GM12878 (cell line): ENCODE results near the gene ZNF230. TPM values are rescaled to one million over a fixed set of nuclear protein-coding genes. Genes with fewer than 3 reads are reported as not detected.

Source experiments
- ATAC-seq: fragments of 200-7000 bp; cut with Tn5 transposase; 3 replicates; pipeline ENCODE4 v1.9.1; 2020; ENCODE audit warnings: mild to moderate bottlenecking, moderate library complexity
- BruUV-seq: library from RNA; stranded (reverse); fragments of 400-500 nt; replicated peaks from 2 replicates; lab custom pipeline; 2021; lab: Mats Ljungman, UMichigan
- CTCF ChIA-PET: fragments of 300-600 bp; sonication (Branson Sonifier 250); formaldehyde crosslinking; extraction: SDS; loops from one replicate; lab custom pipeline; 2021; ENCODE audit warnings: inconsistent platforms; lab: Yijun Ruan, JAX
- POLR2A ChIA-PET: fragments of 350-600 bp; formaldehyde crosslinking; extraction: SDS; loops from one replicate; lab custom pipeline; 2021; ENCODE audit warnings: inconsistent platforms; lab: Charles Lee
- RAD21 ChIA-PET: fragments of 300-600 bp; sonication (Branson Sonifier 250); formaldehyde crosslinking; loops from one replicate; lab custom pipeline; 2023; ENCODE audit warnings: antibody characterized with exemption; ENCODE audit not compliant: unreplicated experiment; lab: Charles Lee
- SMC1A ChIA-PET: fragments of 300-600 bp; sonication (Branson Sonifier 250); formaldehyde crosslinking; loops from one replicate; lab custom pipeline; 2023; ENCODE audit not compliant: unreplicated experiment, uncharacterized antibody; lab: Charles Lee
- DNase-seq: peaks from one replicate; pipeline ENCODE4 v3.0.0-alpha.2; 2011; ENCODE audit warnings: low read depth, low spot score
- FAIRE-seq: peaks from 3 replicates; lab custom pipeline; 2011; peaks lifted over from hg19 to GRCh38; lab: Jason Lieb, UNC
- H2AFZ ChIP-seq: 2 replicates; pipeline ENCODE4 v1.6.0; 2011; ENCODE audit warnings: low read depth, low read length, control low read depth; ENCODE audit not compliant: control insufficient read depth
- H3K27ac ChIP-seq: 2 replicates; pipeline ENCODE4 v1.5.1; 2011; ENCODE audit warnings: control low read depth; ENCODE audit not compliant: control insufficient read depth, insufficient read depth
- H3K27me3 ChIP-seq, 2 experiments: replicated peaks in 1 of 2; 2 replicates each; pipeline versions ENCODE4 v1.6.0 to v1.6.1; 2011; ENCODE audit warnings: low read length in 1 of 2; ENCODE audit not compliant: control insufficient read depth in 2 of 2, insufficient read depth in 2 of 2
- H3K36me3 ChIP-seq, 2 experiments: 2 replicates each; pipeline ENCODE4 v1.5.1; 2011; ENCODE audit warnings: low read length in 1 of 2; ENCODE audit not compliant: control insufficient read depth in 2 of 2, insufficient read depth in 2 of 2
- H3K4me1 ChIP-seq: 2 replicates; pipeline ENCODE4 v1.6.1; 2011; ENCODE audit warnings: mild to moderate bottlenecking, low read length, moderate library complexity, mixed read lengths; ENCODE audit not compliant: control insufficient read depth, insufficient read depth
- H3K4me2 ChIP-seq: 2 replicates; pipeline ENCODE4 v1.6.0; 2011; ENCODE audit warnings: control low read depth; ENCODE audit not compliant: control insufficient read depth, insufficient read depth
- H3K4me3 ChIP-seq: fragments of 200-600 bp; sonication (generic); 2 replicates; pipeline ENCODE4 v1.5.1; 2016
- H3K79me2 ChIP-seq: 2 replicates; pipeline ENCODE4 v1.6.0; 2011; ENCODE audit warnings: low read length; ENCODE audit not compliant: control insufficient read depth, insufficient read depth
- H3K9ac ChIP-seq: 2 replicates; pipeline ENCODE4 v1.8.0; 2011; ENCODE audit warnings: low read length, control low read depth, mixed read lengths; ENCODE audit not compliant: control insufficient read depth, insufficient read depth
- H3K9me3 ChIP-seq: replicated peaks from 3 replicates; pipeline ENCODE4 v1.5.1; 2011; ENCODE audit warnings: mild to moderate bottlenecking, low read length; ENCODE audit not compliant: control insufficient read depth, insufficient read depth
- H4K20me1 ChIP-seq: 2 replicates; pipeline ENCODE4 v1.6.0; 2011; ENCODE audit not compliant: control insufficient read depth, insufficient read depth
- BHLHE40 ChIP-seq, 2 experiments: fragments of 450-650 bp in 1 of 2; IDR thresholded peaks; 2 replicates each; pipeline ENCODE4 v1.6.1; 2011 to 2017; ENCODE audit warnings: low read depth in 2 of 2, borderline replicate concordance in 1 of 2, improper control_type of control experiment in 1 of 2, low read length in 1 of 2, mild to moderate bottlenecking in 1 of 2
- EGR1 ChIP-seq, 2 experiments: IDR thresholded peaks; 1 replicate in 1 of 2; 2 replicates in 1 of 2; pipeline ENCODE4 v1.6.1; 2011 to 2012; ENCODE audit warnings: low read depth in 2 of 2, low read length in 2 of 2, borderline replicate concordance in 1 of 2, mild to moderate bottlenecking in 1 of 2, moderate library complexity in 1 of 2
- HSF1 ChIP-seq: fragments of 150-350 bp; IDR thresholded peaks from 2 replicates; pipeline ENCODE4 v1.6.1; 2014; ENCODE audit warnings: mild to moderate bottlenecking, low read depth, low read length
- MLLT1 ChIP-seq: fragments of 450-650 bp; IDR thresholded peaks from 2 replicates; pipeline ENCODE4 v1.6.1; 2016; ENCODE audit warnings: mild to moderate bottlenecking
- SUZ12 ChIP-seq: fragments of 200-600 bp; sonication (generic); IDR thresholded peaks from one replicate; pipeline ENCODE4 v1.6.1; 2018; ENCODE audit warnings: antibody characterized with exemption, mild to moderate bottlenecking; ENCODE audit not compliant: unreplicated experiment
- TCF12 ChIP-seq: IDR thresholded peaks from 2 replicates; pipeline ENCODE4 v1.6.1; 2011; ENCODE audit warnings: low read depth, mild to moderate bottlenecking, low read length
- YBX1 ChIP-seq: fragments of 450-650 bp; IDR thresholded peaks from 2 replicates; pipeline ENCODE4 v1.6.1; 2016; ENCODE audit warnings: antibody characterized with exemption
- ZBTB4 ChIP-seq: fragments of 450-650 bp; formaldehyde crosslinking; IDR thresholded peaks from 2 replicates; pipeline ENCODE4 v1.4.0; 2022; ENCODE audit warnings: mild to moderate bottlenecking, moderate library complexity
- WGBS: methylation state at CpG from one replicate; pipeline ENCODE4 v1.1.6; 2016; ENCODE audit warnings: low lambda C conversion rate; ENCODE audit not compliant: insufficient replicate concordance, insufficient coverage; ENCODE audit errors: missing lambda C conversion rate; 5-methylcytosine and 5-hydroxymethylcytosine counted together
- in situ Hi-C: fragments of 300-500 bp; cut with MboI; formaldehyde crosslinking; loops from 9 replicates; pipeline ENCODE4 v1.14.3; 2018; ENCODE audit warnings: mixed read lengths
- intact Hi-C: fragments of 100-400 bp; cut with micrococcal nuclease; formaldehyde crosslinking; loops from one replicate; pipeline ENCODE4 v1.14.2; 2022; ENCODE audit not compliant: unreplicated experiment
- polyA plus RNA-seq, 11 experiments: library from polyadenylated mRNA; depleted of rRNA in 4 of 11; unstranded in 6 of 11; stranded (reverse) in 5 of 11; fragments of >200 nt; fragmentation: Nextera tagmentation in 4 of 11; fragmentation: Illumina TruSeq in 1 of 11; extraction: Ambion mirVana in 4 of 11; extraction: Trizol in 1 of 11; gene quantifications; 1 replicate in 1 of 11; 2 replicates in 10 of 11; pipeline versions ENCODE4 v1.2.1 to v1.2.3, GENCODE V29; 2011 to 2016; ENCODE audit warnings: inconsistent platforms in 2 of 11, missing spikeins in 2 of 11, low read depth in 1 of 11
- total RNA-seq, 4 experiments: library from RNA; depleted of rRNA in 3 of 4; stranded (reverse); fragments of >200 nt in 3 of 4; fragmentation: Illumina TruSeq in 1 of 4; extraction: Trizol in 1 of 4; gene quantifications; 2 replicates each; pipeline versions ENCODE4 v1.2.1 to v1.2.3, GENCODE V29; 2013 to 2021
- TF ChIP-seq, protein P1 (sequence below): fragments of 450-650 bp; formaldehyde crosslinking; IDR thresholded peaks from 2 replicates; pipeline ENCODE4 v1.5.0; 2022; ENCODE audit warnings: mild to moderate bottlenecking, missing genetic modification characterization
- TF ChIP-seq, protein P2 (sequence below): fragments of 450-650 bp; IDR thresholded peaks from 2 replicates; pipeline ENCODE4 v1.6.1; 2016; ENCODE audit warnings: mild to moderate bottlenecking

ZNF230 gene
- total and polyA plus RNA-seq, 10 of the 15 experiments (the other 5 are each of a cell fraction or from before 2014, with no cell fraction given): 1.8 to 9.1 (median 3.5) TPM

GRCh38 chr19:43956827-43957226 lies 45.9 kb upstream of the ZNF230 start (continued):
- no peak for TF ChIP-seq MLLT1
- TF ChIP-seq SUZ12: no peak
- TF ChIP-seq ZBTB4 (CRISPR knock-in tag): no peak
- peak; percentile 77 to 85 for TF ChIP-seq BHLHE40 (IDR thresholded peaks at IDR 0.05; ENCODE audit: borderline replicate concordance in 1 of 2, low read depth in 2 of 2, low read length in 1 of 2)

DNA sequence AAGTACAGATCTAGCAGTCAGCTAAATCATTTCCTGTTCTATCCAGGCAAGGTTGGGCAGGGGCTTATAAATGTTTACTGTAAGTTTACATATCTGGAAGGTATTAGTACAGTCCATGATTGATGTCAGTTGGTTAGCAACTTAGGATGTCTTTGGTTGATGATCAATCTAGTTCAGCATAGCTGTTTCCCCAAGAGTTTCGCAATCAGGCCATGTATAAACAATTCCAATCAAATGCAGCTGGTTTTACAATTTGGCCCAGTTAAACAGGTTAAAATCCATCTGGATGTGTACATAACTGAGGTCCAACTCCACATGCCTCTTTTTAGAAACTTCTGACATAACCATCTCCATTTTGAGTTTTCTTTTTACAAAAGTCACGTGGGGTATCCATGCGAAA lies 44.9 kb upstream of the ZNF230 start:
- Histone ChIP-seq H3K9me3 (peaks cover 3% of the 10 kb centered on the region; the same call in 2 of the 3 replicates), H3K27ac (no peak overlapping the region), H3K4me3 (no peak overlapping the region), H3K36me3 (no peaks in the 10 kb centered on the region), H3K27me3 (no peaks in the 10 kb centered on the region), H4K20me1 (no peaks in the 10 kb centered on the region), H2AFZ (no peak overlapping the region), H3K79me2 (no peaks in the 10 kb centered on the region), H3K4me2 (no peak overlapping the region), H3K4me1 (no peaks in the 10 kb centered on the region), H3K9ac (no peak overlapping the region)
- ChIA-PET SMC1A (interaction anchor here (1.2 kb wide), 1 partner anchor 23 kb away, joined by 3 read pairs; the partner anchor contains the start of gene ZNF45), RAD21 (no interaction called here), CTCF (no interaction called here), POLR2A (interaction anchor here (0.6 to 0.7 kb wide), 2 partner anchors 66 to 262 kb away, joined by 3 read pairs; no protein-coding TSS in a partner anchor)
- in situ Hi-C loops: no loop called here
- DNase-seq (no peak), ATAC-seq (no peak), FAIRE-seq (no peak)
- intact Hi-C loops: no loop called here
- BruUV-seq: no TSS peak
- 93% methylated on average over 3 of the region's 3 CpGs for WGBS
- TF ChIP-seq, protein P1, sequence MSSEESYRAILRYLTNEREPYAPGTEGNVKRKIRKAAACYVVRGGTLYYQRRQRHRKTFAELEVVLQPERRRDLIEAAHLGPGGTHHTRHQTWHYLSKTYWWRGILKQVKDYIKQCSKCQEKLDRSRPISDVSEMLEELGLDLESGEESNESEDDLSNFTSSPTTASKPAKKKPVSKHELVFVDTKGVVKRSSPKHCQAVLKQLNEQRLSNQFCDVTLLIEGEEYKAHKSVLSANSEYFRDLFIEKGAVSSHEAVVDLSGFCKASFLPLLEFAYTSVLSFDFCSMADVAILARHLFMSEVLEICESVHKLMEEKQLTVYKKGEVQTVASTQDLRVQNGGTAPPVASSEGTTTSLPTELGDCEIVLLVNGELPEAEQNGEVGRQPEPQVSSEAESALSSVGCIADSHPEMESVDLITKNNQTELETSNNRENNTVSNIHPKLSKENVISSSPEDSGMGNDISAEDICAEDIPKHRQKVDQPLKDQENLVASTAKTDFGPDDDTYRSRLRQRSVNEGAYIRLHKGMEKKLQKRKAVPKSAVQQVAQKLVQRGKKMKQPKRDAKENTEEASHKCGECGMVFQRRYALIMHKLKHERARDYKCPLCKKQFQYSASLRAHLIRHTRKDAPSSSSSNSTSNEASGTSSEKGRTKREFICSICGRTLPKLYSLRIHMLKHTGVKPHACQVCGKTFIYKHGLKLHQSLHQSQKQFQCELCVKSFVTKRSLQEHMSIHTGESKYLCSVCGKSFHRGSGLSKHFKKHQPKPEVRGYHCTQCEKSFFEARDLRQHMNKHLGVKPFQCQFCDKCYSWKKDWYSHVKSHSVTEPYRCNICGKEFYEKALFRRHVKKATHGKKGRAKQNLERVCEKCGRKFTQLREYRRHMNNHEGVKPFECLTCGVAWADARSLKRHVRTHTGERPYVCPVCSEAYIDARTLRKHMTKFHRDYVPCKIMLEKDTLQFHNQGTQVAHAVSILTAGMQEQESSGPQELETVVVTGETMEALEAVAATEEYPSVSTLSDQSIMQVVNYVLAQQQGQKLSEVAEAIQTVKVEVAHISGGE (CRISPR knock-in tag): no peak
- TF ChIP-seq, protein P2, sequence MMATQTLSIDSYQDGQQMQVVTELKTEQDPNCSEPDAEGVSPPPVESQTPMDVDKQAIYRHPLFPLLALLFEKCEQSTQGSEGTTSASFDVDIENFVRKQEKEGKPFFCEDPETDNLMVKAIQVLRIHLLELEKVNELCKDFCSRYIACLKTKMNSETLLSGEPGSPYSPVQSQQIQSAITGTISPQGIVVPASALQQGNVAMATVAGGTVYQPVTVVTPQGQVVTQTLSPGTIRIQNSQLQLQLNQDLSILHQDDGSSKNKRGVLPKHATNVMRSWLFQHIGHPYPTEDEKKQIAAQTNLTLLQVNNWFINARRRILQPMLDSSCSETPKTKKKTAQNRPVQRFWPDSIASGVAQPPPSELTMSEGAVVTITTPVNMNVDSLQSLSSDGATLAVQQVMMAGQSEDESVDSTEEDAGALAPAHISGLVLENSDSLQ: no peak
- TF ChIP-seq EGR1 (IDR thresholded peaks at IDR 0.05; ENCODE audit: borderline replicate concordance in 1 of 2, low read depth in 2 of 2, low read length in 2 of 2) (no peak), HSF1 (no peak), TCF12 (no peak), YBX1 (no peak)
